ENCODE data around the gene FBLIM1. TPM values are rescaled to one million over a fixed set of nuclear protein-coding genes. Genes with fewer than 3 reads are reported as not detected.

Gene FBLIM1
- total RNA-seq, 1 experiment from 2014 or later = 64.7 TPM

- Histone ChIP-seq H2BK20ac (ENCODE audit: low read depth, low read length, poor library complexity, severe bottlenecking) (no peak overlapping the region), H2BK12ac (ENCODE audit: insufficient read length, low read depth, low read length) (no peak overlapping the region), H2BK15ac (ENCODE audit: low read depth, low read length) (no peak overlapping the region), H2BK120ac (ENCODE audit: low read depth, low read length, poor library complexity, severe bottlenecking) (no peak overlapping the region), H3K4ac (ENCODE audit: low read depth, low read length) (no peak overlapping the region), H3K27me3 (ENCODE audit: insufficient read depth, low read length) (no peaks in the 10 kb centered on the region), H4K20me1 (ENCODE audit: control insufficient read depth, insufficient read depth, insufficient read length) (no peaks in the 10 kb centered on the region), H3K23me2 (ENCODE audit: insufficient read length, low read depth, low read length, poor library complexity, severe bottlenecking) (no peaks in the 10 kb centered on the region), H3T11ph (ENCODE audit: low read length) (no peak overlapping the region), H3K9ac (ENCODE audit: extremely low read depth, insufficient read length, low read length) (no peak overlapping the region), H3K4me1 (ENCODE audit: insufficient read depth, low read length) (no peaks in the 10 kb centered on the region), H3K56ac (ENCODE audit: insufficient read length, low read depth, low read length) (no peak overlapping the region), H3K9me3 (ENCODE audit: control insufficient read depth, low read depth, low read length) (no peaks in the 10 kb centered on the region), H2AK5ac (ENCODE audit: insufficient read length, low read length) (no peak overlapping the region), H3K14ac (ENCODE audit: insufficient read depth, low read length) (no peak overlapping the region), H4K5ac (ENCODE audit: insufficient read length, low read depth, low read length) (no peak overlapping the region), H3K79me1 (ENCODE audit: insufficient read depth, low read depth, low read length, poor library complexity, severe bottlenecking) (no peaks in the 10 kb centered on the region), H3K79me2 (ENCODE audit: insufficient read depth, low read length) (no peaks in the 10 kb centered on the region), H3K27ac (ENCODE audit: insufficient read length, low read depth, low read length) (no peak overlapping the region), H4K91ac (ENCODE audit: insufficient read length, low read depth, low read length) (no peak overlapping the region), H3K23ac (ENCODE audit: insufficient read length, low read depth, low read length) (no peak overlapping the region), H2AFZ (ENCODE audit: low read length) (no peak overlapping the region), H2BK5ac (ENCODE audit: insufficient read length, low read length) (no peak overlapping the region), H3K4me2 (ENCODE audit: insufficient read depth, insufficient read length, low read length) (no peak overlapping the region), H3K18ac (ENCODE audit: insufficient read length, low read depth, low read length) (no peak overlapping the region), H4K8ac (replicated peaks; ENCODE audit: insufficient read length, low read depth, low read length) (no peak overlapping the region)
- H3K4me1 Mint-ChIP-seq = no peaks in the 10 kb centered on the region
- H3K36me3 Mint-ChIP-seq (ENCODE audit: insufficient read depth in 1 of 3, low read depth in 3 of 3) = peaks cover 44 to 84% (median 61%) of the 10 kb centered on the region in 3 experiments
- H3K4me3 Mint-ChIP-seq = no peak overlapping the region
- H3K27me3 Mint-ChIP-seq (ENCODE audit: low read depth) = no peaks in the 10 kb centered on the region
- no peaks in the 10 kb centered on the region for H3K9me3 Mint-ChIP-seq
- no peak for TF ChIP-seq CTCF (conservative IDR thresholded peaks at IDR 0.05)
- DNase-seq = no peak
- no CpG with 5 or more reads among the region's 6 CpGs for WGBS (ENCODE audit: extremely low coverage, insufficient read length, low lambda C conversion rate)
- peak overlapping the region in 2 of 3 experiments; percentile 32 to 57; a peak in 2 of 7 replicates for H3K27ac Mint-ChIP-seq
Measured at GRCh38 chr1:15771836-15772515, 13.4 kb downstream of the FBLIM1 start.
